NAMALWA (cell line): ENCODE measurements around the gene MRPL47.
"Not testable (repeated sequence)": the region's sequence is repeated elsewhere in the genome, so short reads cannot be mapped to it uniquely, and the experiment has no call there.

ENCODE experiments used
- DNase-seq: peaks from one replicate; pipeline ENCODE4 v3.0.0-alpha.2; 2015; ENCODE audit warnings: low spot score

The MRPL47 gene

DNA sequence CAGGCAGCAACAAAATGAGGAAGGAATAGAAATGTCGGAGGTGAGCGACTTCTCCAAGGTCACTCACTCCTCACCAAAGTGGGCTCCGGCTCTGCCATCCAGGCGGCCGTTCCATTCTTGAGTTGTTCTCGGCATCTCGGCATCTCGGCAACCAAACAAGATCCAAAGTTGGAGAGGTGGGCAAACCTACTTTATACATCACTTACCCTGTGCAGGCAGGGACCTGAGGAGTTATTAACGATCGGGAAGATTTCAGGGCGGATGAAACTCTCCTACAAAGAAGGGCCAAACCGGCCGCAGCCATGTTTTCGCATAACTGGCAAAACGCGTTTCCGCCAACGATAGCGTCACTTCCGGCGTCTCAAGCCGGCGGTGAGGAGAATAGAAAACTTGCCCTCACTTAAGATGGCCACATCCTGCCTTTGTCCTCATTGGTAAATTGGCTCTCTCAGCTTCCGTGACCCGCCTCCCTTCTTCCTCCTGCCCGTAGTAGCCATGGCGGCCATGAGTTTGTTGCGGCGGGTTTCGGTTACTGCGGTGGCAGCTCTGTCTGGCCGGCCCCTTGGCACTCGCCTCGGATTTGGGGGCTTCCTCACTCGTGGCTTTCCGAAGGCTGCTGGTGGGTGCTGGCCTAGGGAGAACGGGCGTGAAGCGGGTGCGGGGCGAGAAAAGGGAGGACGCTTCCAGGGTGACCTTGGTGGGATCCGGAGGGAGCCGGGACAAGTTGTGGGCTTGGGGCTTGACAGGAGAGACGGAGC is at the start of gene MRPL47, which contains the start of gene NDUFB5:
TSS of gene MRPL47 (minus strand) at position 318 of the 758 bp plus-strand sequence. CDS start at position 304, 14 bp downstream.
TSS of gene NDUFB5 (plus strand) at position 474 of the 758 bp plus-strand sequence. CDS start at position 496, 22 bp downstream.
- peak; percentile 99 for DNase-seq

DNA sequence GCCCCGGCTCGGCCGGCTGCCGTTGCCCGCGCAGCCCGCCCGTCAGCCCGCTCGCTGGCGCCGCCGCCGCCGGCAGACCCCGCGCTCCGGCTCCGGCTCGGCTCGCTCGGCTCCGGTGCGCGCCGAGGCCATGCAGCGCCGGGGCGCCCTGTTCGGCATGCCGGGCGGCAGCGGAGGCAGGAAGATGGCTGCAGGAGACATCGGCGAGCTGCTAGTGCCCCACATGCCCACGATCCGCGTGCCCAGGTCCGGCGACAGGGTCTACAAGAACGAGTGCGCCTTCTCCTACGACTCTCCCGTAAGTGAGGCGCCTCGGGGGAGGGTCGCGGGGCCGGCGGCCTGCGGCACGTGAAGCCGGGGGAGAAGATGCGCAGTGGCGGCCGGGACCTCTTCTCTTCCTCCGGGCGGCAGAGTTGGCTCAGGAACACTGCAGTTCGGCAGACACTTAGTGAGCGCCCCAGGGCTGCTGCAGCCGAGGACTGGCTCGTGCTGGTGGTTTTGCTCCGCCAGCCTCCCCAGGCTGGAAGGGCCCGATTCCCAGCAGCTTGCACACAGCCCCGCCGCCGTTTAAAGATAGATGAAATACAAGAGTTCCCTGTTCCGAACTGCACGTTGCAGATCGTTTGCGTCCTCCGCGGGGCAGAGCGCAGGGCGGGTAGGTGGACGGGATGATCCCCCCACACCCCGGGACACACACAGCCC is 48.8 kb upstream of the MRPL47 start:
- DNase-seq: peak; percentile 85

DNA sequence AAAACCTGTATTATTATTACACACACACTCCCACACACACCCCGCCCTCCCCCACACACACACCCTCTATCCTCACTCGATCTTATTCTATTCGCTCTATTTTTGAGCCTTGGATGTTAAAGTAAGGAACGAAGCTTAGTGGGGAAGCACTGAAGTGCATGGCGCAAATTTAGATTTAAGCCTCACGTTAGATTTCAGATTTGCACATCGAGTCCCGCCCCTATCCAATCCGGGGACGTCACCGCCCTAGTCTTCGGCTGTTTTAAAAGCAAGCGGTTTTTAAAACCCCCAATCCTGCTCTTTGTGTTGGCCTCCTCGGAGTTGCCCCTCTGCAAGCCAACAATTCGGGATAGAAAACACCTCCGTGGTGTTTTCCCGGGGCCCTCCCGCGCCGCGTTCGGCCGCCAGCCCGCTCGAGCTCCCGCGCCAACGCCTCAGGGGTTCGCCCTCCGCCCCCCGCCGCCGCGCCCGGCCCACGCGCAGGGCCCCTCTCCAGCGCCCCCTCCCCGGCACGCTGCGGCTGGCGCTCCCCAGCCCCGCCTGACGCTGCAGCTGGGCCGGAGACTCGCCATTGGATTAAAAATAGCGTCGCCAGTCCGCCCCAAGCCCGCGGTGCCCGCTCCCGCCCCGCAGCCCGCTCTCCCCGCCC is 48.1 kb upstream of the MRPL47 start, which contains the start of gene USP13:
TSS of gene USP13 (plus strand) at position 594 of the 649 bp plus-strand sequence. CDS start 186 bp downstream, outside the sequence.
- DNase-seq: peak; percentile 93

DNA sequence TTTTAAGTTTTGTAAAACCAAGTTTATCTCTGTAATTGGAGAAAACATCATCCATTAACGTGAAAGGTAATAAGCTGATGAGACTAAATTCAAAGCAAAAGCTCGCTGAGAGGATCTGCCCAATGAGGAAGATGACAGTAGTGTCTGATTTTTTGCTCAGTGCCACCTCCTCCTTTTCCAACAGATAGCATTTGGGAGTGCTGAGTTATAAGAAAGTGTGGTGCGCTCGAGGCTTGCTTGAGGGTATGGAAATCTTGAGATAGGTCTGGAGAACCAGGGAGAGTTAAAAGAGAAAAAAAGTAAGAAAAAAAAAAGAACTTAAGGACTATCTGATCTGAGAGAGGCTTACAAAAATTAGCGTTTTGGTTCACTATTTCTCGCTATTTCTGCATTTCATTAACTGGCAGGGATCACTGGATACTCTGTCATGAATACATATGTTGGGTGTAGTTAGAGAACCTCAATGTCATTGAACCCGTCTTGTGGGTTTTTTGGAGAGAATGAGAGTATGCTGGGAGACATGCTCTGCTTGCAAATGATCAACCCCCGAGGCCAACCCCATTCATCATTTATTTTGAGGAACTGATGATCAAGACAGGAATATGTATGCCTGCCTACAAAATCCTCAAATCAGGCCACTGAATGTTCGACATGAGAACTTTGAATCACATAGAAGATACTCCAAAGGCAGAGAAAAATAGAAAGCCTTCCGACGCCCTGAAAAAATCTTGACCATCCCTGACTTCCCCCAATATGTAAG is 47.4 kb upstream of the MRPL47 start:
- DNase-seq: no peak

DNA sequence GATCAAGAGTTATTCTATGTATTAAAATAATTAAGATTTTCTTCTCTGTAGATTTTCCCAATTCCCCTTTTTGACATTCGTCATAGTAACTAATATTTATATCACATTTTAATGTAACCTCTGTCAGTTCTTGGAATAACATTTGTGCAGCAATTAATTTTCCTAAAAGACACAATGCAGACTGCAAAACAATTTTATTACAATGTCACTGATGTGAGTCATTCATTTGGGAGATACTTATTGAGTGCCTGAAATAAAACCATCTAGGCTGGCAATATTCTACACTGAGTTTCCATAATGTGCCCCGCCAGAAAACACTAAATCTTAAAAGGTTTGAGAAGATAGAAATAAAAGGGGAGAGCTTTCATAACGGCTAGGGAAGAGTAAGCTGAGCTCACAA is 41.7 kb upstream of the MRPL47 start:
- DNase-seq: no peak

DNA sequence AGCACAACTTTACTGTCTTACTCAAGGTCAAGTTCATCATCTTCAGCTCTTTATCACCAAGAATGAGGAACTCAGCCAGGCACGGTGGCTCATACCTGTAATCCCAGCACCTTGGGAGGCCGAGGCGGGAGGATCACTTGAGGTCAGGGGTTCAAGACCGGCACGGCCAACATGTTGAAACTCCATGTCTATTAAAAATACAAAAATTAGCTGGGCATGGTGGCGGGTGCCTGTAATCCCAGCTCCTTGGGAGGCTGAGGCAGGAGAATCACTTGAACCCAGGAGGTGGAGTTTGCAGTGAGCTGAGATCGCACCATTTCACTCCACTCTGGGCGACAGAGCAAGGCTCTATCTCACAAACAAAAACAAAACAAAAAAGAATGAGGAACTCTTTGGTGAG is 39.4 kb upstream of the MRPL47 start:
- DNase-seq: not testable (repeated sequence)

DNA sequence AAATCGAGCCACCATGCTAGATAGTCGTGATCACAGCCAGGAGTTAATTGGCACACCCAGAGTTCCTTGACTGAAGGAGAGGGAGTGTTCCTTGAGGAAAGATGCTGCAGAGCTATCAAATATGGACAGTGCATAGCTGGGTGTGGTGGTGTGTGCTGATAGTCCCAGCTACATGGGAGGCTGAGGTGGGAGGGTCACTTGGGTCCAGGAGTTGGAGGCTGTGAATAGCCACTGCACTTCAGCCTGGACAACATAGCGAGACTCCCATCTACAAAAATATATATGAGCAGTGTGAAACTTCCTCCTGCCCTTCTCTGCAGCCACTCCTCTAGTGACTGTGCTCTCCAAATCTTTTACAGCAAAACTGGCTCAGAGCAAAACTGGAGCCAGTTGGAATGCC is 38.4 kb upstream of the MRPL47 start:
- DNase-seq: no peak

DNA sequence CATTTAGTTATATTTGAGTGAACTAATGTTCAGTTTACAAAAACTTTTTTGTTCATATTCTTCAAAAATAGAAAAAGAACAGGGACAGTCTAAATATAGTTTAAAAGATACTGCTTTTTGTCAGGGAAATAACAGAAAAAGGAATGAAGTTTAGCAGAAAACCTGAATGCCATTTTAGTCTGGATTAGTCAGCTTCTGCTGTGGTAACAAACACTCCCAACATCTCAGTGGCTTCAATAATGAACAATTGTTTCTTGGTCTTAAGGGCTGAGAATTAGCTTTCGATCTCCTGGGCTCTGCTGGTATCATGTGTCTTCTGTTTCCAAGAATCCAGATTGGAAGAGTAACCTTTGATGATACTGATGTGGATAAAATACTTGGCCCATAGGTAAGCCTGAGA is 36.0 kb upstream of the MRPL47 start:
- no peak for DNase-seq

DNA sequence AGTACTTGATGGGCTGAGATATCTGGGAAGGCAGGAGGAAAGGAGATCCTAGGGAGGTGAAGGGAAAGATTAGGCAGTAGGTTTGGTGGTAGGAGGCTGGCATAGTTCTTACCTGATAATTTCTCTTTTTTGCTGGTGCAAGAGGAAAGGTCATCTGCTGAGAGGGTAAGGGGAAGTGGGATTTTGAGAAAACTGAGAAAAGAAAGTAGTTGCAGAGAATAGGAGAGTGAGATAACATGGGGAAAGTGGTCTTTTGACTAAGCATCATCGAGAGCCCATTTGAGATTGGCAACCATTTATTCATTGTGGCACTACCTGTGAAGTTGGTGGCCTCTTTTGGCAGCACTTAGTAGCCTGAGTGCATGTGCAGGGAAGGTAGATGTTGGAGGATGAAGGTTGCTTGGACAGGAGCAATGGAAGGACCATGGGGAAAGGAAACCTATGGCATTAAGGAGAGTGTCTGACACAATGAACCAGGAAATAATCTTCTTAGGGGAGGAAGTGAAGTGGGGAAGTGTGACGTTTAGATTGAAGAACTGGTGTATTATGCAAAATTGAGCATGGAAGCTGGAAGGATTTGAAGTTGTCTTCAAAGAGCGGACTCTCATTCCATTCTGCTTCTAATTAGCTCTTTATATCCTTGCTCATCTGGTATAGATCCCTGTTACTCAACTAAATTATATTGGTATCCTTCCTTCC is 26.5 kb upstream of the MRPL47 start:
- no peak for DNase-seq

DNA sequence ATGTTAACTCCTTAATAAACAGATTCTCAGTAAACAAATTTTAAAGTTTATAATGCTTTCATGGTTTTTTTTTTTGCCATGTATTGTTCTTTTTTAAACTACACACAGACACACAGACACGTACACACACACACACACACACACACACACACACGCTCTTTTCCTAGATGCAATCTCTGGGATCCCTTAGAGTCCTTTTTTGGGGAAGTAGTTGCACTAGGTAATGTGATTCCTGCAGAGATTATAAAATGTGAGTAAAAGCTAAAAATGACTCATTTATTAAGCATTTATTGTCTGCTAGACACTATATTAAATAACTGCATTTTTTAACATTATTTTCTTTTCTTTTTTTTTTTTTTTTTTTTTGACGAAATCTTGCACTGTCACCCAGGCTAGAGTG is 20.0 kb upstream of the MRPL47 start:
- no peak for DNase-seq

DNA sequence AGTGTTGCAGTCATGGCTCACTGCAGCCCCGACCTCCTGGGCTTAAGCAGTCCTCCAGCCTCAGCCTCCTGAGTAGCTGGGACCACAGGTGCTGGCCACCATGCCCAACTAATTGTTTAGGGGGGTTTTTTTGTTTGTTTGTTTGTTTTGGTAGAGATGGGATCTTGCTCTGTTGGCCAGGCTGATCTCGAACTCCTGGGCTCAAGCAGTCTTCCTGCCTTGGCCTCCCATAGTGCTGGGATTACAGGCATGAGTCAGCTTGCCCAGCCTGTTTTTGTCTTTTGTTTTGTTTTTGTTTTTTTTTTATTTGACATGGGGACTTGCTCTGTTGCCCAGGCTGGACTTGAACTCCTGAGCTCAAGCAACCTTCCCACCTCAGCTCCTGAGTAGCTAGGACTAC is 17.6 kb upstream of the MRPL47 start:
- no peak for DNase-seq

DNA sequence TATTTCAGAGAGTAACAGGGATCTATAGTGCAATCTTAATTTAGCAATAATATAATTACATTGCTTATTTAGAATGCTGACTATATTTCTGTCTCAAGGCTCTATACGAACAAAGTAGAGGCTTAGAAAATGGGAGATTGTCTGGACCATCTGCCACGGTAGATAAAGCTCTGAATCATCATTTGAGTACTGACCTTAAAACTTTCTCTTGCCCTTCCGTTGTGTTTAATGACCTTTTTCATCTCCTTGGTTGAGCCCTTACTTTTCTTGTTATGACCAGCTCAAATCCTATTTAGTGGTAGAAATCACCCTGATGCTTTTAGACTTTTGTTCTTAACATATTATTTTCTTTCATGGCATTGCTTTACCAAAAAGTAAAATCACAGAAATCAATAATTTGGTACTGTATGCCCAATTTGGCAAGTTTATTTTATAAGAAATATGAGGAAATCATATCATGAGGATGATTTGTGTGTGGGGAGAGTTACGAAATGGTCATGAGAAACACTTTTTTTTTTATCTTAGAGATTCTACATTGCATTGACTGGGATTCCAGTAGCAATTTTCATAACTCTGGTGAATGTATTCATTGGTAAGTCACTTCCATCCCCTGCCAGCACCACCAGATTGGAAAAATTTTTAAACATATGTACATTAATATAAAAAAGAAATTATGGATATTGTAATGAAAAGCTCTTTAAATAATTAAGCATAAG is 11.2 kb upstream of the MRPL47 start:
- no peak for DNase-seq

DNA sequence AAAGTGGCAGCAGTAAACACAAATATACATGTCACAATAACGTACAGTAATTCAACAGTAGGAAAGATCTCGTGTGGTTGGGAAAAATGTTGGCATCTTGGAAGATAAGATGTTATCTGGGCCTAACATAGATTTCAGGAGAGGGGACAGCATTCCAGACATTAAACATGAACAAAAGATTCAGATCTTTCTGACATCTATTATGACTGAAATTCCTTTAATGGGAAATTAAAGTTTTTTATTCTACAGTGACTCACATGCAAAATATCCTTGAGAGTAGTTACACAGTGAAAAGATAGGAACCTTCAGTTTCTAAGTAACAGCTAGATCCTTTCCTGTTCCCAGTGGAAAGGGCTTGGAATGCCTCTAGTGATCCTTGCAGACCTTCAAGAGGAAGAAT is 9.4 kb upstream of the MRPL47 start:
- DNase-seq: no peak

DNA sequence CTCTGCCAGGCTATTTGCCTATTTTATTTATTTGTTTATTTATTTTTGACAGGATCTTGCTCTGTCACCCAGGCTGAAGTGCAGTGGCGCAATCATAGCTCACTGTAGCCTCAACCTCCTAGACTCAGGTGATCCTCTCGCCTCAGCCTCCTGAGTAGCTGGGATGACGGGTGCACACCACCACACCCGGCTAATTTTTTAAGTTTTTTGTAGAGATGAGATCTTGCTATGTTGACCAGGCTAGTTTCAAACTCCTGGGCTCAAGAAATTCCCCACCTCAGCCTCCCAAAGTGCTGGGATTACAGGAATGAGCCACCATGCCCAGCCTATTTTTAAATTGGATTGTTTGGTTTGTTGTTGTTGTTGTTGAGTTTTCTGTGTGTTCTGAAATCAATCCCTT is 5.6 kb upstream of the MRPL47 start:
- no peak for DNase-seq

DNA sequence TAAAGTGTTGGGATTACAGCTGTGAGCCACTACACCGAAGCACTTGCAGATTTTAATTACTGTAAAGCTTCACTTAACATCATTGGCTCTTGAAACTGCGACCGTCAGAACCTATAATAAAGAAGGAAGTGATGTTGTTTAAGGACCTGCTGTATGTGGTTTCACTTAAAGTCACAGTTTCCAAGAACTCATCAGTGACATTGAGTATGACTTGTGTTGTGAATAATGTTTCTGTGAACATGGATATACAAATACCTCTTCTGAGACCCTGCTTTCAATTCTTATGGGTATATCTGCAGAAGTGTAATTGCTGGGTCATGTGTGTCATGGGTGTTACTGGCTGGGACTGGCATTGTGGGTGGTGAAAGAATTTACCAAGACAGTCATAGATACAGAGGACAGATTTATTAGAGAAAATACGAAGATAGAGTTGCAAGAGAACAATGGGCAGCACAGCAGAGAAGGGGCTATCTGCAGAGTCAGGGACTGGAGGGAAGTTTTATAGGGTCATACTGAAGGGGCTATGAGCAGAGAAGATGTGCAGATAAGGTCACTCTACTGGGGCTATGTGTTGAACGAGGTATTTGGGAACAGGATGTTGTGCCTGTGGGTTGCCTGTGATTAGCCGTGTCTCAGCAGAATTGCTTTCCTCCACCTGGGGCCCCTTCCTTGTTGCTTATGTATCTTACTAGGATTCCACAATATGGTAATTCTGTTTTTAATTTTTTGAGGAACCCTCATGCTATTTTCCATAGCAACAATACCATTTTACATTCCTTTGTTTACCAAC is 4.7 kb upstream of the MRPL47 start:
- DNase-seq: peak; percentile 56

DNA sequence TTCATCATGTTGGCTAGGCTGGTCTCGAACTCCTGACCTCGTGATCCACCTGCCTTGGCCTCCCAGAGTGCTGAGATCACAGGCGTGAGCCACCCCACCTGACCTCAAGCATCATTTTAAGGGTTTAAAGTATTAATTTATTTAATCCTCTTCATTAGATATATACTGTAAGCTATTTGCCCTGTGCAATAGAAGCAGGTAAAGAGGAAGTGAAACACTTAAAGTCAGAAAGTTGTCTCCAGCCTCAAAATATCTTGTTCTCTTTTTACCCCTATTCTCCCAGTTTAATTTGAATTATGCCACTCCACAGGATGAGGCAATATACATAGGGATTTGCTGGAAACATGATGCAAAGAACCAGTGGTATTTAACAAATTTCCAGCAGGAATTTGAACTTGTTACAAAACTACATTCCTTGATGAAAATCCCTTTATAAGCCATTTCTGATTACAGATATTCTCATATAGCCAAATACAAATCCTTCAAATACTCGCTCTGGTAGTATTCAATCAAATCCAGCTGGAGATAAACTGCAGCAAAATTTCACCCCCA is 2.2 kb upstream of the MRPL47 start:
- peak; percentile 52 for DNase-seq

DNA sequence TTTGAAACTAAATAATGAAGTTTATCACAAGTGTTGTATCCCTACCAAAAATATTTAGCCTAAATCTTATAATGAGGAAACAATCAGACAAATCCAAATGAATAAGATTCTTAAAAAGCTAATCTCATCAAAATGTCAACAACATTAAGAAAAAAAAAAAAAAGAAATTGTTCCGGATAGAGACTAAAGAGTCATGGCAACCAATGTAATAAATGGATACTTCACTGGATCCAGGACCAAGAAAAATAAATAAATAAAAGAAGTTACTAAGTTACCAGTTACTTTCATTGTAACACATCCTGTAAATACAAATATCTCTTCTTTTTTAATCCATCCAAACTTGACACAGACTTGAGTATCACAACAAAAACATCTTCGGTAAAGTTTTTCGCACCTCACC is 607 bp downstream of the MRPL47 start:
- DNase-seq: no peak

DNA sequence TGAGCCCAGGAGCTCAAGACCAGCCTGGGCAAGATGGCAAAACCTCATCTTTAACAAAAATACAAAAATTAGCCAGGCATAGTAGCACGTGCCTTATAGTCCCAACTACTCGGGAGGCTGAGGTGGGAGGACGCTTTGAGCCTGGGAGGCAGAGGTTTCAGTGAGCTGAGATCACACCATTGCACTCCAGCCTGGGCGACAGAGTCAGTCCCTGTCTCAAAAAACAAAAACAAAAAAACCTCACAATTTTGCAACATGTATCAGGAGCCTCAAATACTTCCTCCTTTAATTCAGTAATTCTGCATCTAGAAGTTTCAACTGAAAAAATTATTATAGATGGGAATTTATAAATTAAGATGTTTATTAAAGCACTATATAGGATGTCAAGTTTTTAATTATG is 1.1 kb downstream of the MRPL47 start:
- no peak for DNase-seq

DNA sequence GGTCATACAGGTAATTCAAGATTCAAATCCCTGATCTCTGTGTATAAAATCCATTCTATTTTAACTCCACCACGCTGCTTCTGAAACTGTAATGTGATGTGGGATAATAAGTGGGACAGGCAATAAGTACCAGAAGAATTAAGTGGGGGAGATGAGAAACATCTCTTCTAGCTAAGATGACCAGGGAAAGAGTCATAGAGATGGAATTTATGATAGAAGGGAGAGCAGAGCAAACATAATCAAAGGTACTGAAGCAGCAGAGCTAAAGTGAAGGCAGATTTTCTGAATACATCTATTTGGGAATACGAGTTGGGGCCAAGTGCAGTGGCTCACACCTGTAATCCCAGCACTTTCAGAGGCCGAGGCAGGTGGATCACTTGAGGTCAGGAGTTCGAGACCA is 4.9 kb downstream of the MRPL47 start:
- no peak for DNase-seq

DNA sequence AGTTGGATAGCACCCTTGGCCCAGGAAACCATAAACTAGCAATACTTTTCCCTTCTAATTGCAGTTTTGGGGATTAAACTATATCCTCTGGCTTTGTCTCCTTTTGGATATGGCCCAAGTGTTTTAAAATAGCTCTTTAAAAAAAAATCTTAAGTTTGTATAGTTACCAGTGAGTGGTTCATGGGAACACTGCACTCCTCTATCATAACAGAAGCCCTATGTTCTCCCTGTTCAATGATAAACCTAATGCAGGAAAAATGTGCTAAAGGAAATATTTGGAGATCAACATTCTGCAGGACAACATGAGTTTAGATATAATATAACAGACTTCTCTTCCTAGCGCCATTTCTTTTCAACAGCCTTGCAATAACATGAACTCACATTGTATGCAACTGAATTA is 13.1 kb downstream of the MRPL47 start:
- DNase-seq: no peak
